ENCODE results near the gene CDKL2. TPM values are rescaled to one million over a fixed set of nuclear protein-coding genes. Genes with fewer than 3 reads are reported as not detected.

The CDKL2 gene
- polyA plus RNA-seq, 1 donor from 2014 or later = 25.7 TPM

- Histone ChIP-seq H3K9ac (ENCODE audit: low read length) (no peak overlapping the region), H3K27me3 (ENCODE audit: insufficient read depth, low read depth, low read length) (no peaks in the 10 kb centered on the region), H3K4me3 (ENCODE audit: low read length) (no peak overlapping the region), H3K4me2 (ENCODE audit: low read length) (no peak overlapping the region), H3F3A (ENCODE audit: insufficient read depth, low read length, poor library complexity, severe bottlenecking) (no peaks in the 10 kb centered on the region), H3K9me2 (ENCODE audit: insufficient read depth, low read length) (no peaks in the 10 kb centered on the region), H3K36me3 (ENCODE audit: insufficient read depth, low read length) (no peaks in the 10 kb centered on the region), H3K27ac (ENCODE audit: low read length) (no peak overlapping the region), H2AFZ (ENCODE audit: low read depth, low read length) (no peak overlapping the region), H3K79me2 (replicated peaks; ENCODE audit: insufficient read depth, low read length) (no peaks in the 10 kb centered on the region), H4K20me1 (ENCODE audit: insufficient read depth) (no peaks in the 10 kb centered on the region), H3K9me3 (ENCODE audit: low read length) (no peaks in the 10 kb centered on the region)
- no peak for TF ChIP-seq MXI1 (conservative IDR thresholded peaks at IDR 0.05; ENCODE audit: poor library complexity, severe bottlenecking)
- TF ChIP-seq RAD21 (conservative IDR thresholded peaks at IDR 0.05) = no peak
- no peak for TF ChIP-seq CTCF (IDR thresholded peaks at IDR 0.05; ENCODE audit: poor library complexity, severe bottlenecking)
- TF ChIP-seq SMC3 (conservative IDR thresholded peaks at IDR 0.05; ENCODE audit: poor library complexity) = no peak
- no peak for TF ChIP-seq POLR2AphosphoS5 (IDR thresholded peaks at IDR 0.05)
- no peak for TF ChIP-seq REST (IDR thresholded peaks at IDR 0.05; ENCODE audit: borderline replicate concordance)
- TF ChIP-seq EP300 (conservative IDR thresholded peaks at IDR 0.05; ENCODE audit: poor library complexity, severe bottlenecking) = no peak
- TF ChIP-seq EZH2 (IDR thresholded peaks at IDR 0.05; ENCODE audit: borderline replicate concordance, insufficient read depth, low read length, poor library complexity, severe bottlenecking) = no peak
- no peak for TF ChIP-seq TAF1 (IDR thresholded peaks at IDR 0.05; ENCODE audit: low read depth)
Measured at GRCh38 chr4:75634951-75635350, 4.6 kb upstream of the CDKL2 start.

GRCh38 chr4:75634281-75634680 is 4.0 kb upstream of the CDKL2 start:
- Histone ChIP-seq H3K4me3 (ENCODE audit: low read length) (no peak overlapping the region), H3K9ac (ENCODE audit: low read length) (no peak overlapping the region)
- no peak for TF ChIP-seq EP300 (conservative IDR thresholded peaks at IDR 0.05; ENCODE audit: poor library complexity, severe bottlenecking)
- no peak for TF ChIP-seq TAF1 (IDR thresholded peaks at IDR 0.05; ENCODE audit: low read depth)
- no peak for TF ChIP-seq MXI1 (conservative IDR thresholded peaks at IDR 0.05; ENCODE audit: poor library complexity, severe bottlenecking)
- no peak for TF ChIP-seq REST (IDR thresholded peaks at IDR 0.05; ENCODE audit: borderline replicate concordance)
- no peak for TF ChIP-seq EZH2 (IDR thresholded peaks at IDR 0.05; ENCODE audit: borderline replicate concordance, insufficient read depth, low read length, poor library complexity, severe bottlenecking)
- TF ChIP-seq POLR2AphosphoS5 (IDR thresholded peaks at IDR 0.05) = no peak
- TF ChIP-seq SMC3 (conservative IDR thresholded peaks at IDR 0.05; ENCODE audit: poor library complexity) = no peak
- TF ChIP-seq CTCF (IDR thresholded peaks at IDR 0.05; ENCODE audit: poor library complexity, severe bottlenecking) = no peak
- no peak for TF ChIP-seq RAD21 (conservative IDR thresholded peaks at IDR 0.05)

More at GRCh38 chr4:75634281-75634680, 4.0 kb upstream of the CDKL2 start:
- H3K36me3 ChIP-seq (ENCODE audit: insufficient read depth, low read length) = no peaks in the 10 kb centered on the region
- no peaks in the 10 kb centered on the region for H3K9me2 ChIP-seq (ENCODE audit: insufficient read depth, low read length)
- H3F3A ChIP-seq (ENCODE audit: insufficient read depth, low read length, poor library complexity, severe bottlenecking) = no peaks in the 10 kb centered on the region
- no peak overlapping the region for H2AFZ ChIP-seq (ENCODE audit: low read depth, low read length)
- no peak overlapping the region for H3K27ac ChIP-seq (ENCODE audit: low read length)
- no peaks in the 10 kb centered on the region for H4K20me1 ChIP-seq (ENCODE audit: insufficient read depth)
- no peaks in the 10 kb centered on the region for H3K27me3 ChIP-seq (ENCODE audit: insufficient read depth, low read depth, low read length)
- no peak overlapping the region for H3K4me2 ChIP-seq (ENCODE audit: low read length)
- no peaks in the 10 kb centered on the region for H3K79me2 ChIP-seq (replicated peaks; ENCODE audit: insufficient read depth, low read length)
- no peaks in the 10 kb centered on the region for H3K9me3 ChIP-seq (ENCODE audit: low read length)

Measured in neural cell (in vitro differentiated cells).